Suppressor macrophage treated with lipopolysaccharide for 4 hours (primary cell): ENCODE results near the gene ACVR1C.

Source experiments
- DNase-seq: peaks from one replicate; pipeline ENCODE4 v3.0.0-alpha.2; 2020

Gene ACVR1C

DNA sequence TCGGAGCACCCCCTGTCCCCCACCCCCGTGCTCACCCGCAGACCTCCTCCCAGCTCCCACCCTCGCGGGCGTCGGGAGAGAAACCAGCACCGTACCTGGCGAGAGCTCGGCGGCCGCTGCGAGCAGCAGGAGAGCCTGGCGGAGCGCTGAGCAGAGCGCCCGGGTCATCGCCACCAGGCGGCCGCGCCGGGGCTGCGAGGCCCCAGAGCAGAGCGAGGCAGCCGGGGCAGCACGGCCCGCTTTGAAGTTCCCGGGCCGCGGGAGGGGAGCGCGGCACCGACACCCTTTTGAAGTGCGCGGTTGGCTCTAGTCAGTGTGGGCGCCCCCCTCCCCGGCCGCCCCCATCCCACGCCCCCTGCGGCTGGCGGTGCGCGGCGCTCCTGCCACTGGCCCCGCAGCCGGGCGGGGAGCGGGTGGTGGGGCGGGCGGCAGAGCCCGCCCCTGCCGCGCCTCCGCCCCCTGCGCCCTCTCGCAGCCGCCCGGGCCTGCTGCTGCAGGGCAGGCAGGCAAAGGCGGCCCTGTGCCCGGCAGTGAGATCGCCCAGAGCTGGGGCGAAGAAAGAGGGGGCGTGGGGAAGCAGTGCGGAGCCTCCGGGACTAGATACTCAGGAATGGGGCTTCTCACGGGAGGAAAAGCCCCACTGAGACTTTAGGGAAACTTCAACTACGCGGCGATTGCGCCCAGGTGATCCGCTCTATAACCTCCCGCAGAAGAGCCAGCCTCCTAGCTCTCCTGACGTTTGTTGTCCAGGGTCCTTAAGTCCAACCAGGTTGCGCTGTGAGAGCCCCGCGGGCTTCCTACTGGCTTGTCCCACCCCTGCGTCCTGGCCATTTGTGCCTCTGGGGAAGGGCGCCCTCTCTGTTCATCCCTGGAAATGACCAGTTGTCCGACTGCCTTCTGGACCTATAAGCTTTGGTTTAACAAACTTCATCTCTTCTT, at the start of gene ACVR1C:
Gene ACVR1C, minus strand, starts transcription at position 388 of the 939 bp plus-strand sequence. Its CDS starts 220 bp downstream, at position 168.
- DNase-seq, result peak; percentile 61

DNA sequence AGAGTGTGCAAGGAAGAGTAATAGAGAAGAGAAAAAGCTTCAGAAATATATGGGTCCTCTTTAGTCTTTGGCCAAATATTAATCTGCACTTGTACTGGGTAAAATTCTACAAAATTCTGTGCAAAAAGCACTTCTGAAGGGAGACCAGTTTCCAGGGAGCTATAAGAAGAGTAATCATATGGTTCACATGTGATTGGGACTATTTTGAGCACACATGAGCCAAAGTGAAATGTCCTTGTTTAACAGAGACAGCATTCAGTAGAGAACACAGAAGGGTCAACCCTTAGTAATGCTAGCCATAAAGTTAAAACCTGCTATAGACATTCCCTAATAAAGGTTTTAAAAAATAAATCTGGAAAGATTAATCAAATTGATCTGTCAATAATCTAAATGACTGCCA, 49.3 kb upstream of the ACVR1C start:
- DNase-seq, result no peak

DNA sequence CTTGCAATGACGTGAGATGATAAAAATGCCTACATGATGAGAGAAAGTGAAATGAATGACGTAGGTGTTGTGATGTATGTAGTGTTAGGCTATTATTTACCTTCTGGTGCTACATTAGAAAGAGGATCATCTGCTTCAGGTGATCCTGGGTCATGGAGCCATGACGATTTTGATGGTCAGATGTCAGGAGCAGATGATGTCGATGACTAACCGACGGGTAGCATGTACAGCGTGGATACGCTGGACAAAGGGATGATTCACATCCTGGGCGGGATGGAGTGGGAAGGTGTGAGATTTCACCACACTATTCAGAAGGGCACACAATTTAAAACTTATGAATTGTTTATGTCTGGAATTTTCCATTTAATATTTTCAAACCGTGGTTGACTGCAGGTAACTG, 43.5 kb upstream of the ACVR1C start:
- no peak for DNase-seq

DNA sequence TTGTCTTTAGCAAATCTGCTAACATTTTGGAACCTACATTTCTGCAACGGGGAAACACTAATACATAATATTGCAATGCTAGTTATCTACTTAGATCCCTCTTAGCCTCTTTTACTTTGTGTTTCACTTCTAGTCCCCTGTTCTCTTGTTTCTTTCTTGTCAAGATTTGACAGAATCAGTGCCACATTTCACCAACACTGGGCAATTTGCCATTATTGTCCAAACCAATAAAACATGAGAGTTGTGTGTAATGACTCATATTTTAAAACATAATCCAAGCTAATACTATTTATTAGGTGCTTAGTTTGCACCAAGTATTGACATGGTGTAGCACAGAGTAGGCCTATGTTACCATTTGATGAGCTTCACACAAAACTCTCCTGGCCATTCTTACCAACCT, 33.7 kb upstream of the ACVR1C start:
- no peak for DNase-seq

DNA sequence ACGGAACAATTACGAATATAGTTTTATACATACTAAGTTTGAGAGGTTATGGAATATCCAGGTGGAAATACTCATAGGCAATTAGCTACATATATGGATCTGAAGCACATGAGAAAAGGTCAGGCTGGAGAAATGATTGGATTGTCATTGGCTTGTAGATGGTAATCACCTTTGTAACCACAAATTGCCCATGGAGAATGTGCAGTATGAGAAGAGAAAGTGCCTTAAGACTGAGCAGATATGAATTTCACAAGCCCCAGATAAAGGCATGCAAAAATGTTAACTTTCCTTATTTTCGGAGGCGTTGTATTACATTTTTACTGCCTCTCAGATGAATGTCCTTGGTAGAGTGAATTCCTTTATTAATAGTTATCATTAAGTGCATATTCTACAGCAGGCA, 33.1 kb upstream of the ACVR1C start:
- DNase-seq, result no peak

DNA sequence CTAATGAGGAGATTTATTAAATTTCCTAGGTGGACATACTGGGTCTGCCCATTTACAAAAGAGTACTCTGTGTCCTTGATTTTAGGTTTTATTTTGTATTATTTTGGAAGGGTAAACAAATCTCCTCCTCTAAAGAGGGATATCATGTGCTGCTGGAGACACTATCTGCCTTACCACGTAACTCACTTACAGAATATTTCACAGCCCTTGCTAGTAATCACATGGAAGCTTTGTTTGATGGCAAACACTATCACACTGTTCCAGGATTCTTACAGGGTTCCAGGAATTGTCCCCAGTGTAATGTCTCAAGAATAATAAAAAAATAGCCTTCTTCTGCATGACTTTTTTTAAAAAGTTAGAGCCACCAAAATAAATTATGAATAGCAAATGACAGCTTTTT, 29.2 kb upstream of the ACVR1C start:
- no peak for DNase-seq

DNA sequence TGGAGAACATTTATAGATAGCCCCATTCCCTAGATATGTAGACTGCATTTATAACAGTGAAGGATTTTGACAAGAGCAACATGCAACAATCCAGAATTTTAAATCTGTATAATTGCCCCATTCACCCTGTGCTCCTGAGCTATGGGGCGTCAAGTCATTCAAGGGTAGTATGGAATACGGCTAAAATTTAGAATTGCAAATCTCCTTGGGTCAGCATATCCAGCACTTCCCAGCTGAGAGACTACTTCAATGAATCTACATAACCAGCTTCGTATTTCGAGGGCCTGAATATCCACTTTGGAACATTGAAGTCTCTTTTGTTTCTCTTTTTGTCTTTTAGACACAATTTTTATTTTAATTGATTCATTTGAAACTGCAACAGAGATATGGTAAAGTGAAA, 28.4 kb upstream of the ACVR1C start:
- DNase-seq, result no peak

DNA sequence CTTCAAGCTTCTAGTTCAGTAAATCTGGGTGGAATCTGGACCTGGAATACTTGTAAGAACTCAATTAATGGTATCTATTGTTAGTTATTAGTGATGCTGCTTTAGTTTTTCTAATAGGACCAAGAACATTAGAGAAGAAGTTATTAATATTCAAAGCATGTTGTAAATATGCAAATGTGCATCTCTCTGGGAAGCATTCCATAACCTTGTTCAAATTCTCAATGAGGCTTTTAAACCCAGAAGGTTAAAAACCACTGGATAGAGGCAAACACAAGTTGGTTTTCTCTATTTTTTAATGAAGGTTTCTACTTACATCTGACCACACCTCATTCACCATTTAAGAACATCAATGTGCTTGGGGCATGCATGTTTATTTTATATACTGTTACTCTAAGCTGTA, 16.1 kb upstream of the ACVR1C start:
- no peak for DNase-seq

DNA sequence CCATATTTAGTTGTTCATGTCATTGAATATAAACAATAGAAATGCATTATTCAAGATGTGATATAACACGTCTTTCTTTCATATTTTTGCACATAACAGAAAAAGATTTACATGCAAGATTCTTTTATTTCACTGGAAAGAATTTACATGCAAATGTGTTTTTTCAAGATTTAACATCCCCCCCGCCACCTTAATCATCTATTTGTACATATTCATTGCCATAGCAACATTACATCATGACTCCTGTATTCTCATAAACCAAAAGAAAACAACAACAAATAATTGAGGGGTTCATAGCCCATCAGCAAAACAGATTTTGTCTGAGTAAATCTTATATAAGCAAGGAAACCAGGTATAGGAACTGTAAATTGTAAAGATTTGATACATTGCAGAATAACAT, 3.2 kb upstream of the ACVR1C start:
- DNase-seq, result no peak

DNA sequence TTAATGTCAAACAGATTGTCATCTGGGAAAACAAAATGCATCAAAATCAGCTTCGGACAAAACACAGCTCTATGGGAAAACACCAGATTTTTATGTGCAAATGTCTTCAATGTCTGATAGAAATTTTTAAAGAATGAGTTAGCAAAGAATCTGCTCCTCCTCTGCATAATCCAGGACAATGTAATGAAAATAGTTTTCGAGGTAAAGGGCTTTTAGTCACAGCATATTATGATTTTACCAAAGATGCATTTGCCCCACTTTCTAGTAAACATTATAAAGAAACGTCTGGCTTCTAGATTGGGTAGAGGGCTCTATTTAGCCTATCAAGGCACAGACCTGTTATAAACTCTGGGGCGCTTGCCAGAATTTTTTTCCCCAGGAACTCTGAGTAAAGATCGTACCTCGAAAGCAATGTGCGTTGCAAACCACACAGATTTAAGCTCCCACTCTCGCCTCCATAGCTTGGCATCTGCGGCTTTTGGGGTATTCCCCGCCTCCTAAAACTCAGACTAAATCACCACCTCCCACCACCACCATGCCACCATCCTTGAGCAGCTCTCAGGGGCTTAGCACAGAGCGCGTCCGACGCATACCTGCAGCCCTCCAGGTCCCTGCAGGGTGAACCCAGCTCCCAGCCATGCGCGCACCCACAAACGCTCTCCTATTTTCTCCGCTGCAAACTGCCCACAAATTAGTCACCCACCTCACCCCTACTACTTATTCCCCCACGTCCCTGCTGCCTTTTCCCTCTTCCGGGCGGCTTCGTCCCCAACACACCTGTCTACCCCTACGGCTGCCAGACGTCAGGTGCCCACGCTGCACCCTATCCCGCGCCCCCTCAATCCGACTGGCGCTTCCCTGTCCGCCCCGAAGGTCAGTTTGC, 829 bp downstream of the ACVR1C start:
- DNase-seq, result no peak

DNA sequence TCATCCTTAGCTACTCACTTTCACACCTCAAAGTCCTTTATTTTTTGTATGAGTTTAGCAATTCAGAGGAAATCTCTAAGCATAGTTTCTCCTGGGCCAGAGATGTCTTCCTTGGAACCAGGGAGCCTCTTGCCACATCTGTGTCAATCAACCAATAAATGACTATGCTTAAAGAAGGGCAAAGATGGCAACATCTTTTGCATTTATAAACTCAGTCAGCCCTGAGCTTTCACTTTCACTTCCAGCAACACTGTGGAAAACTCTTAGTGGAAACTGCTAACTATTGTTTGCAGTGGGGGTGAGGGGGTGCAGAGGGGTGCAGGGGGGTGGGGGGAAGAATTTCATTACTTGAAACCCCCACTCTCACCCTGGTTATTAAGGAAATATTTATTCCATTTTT, 3.4 kb downstream of the ACVR1C start:
- DNase-seq, result peak; percentile 46

DNA sequence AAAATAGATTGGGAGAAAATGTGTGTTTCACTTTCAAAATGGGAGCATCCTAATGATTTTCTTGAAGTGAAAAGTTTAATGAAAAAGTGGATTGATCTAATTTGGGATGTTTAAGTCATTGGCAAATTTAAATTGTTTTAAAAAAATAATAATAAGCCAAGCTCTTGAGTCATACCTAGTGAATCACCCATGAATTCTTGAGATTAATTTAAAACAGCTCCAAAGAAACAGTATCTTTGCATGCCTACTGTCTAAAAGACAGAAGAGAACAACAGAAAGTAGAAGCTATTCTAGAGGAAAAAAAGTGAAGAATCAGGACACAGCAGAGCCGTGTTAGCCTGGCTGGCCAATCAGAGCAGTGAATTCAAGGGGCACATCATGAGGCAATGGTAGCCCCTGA, 7.7 kb downstream of the ACVR1C start:
- DNase-seq, result no peak

DNA sequence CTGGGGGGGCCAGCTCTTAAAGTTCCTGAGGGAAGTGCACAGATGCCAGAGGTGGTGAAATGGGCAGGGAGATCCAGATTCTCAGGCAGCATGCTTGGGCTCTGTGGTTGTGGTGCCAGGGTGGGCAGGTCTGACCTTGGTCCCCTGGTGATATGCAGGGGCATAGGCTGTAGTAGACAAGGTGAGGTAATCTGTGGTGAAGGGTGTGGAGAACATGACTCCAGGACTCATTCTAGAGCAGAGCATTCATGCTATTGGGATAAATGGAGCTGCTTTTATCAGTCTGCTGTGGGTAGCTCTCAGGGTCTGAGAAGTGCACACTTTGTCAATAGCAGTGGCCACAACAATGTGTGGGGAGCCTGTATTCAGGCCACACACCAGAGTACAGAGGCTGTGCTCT, 16.9 kb downstream of the ACVR1C start:
- DNase-seq, result no peak

DNA sequence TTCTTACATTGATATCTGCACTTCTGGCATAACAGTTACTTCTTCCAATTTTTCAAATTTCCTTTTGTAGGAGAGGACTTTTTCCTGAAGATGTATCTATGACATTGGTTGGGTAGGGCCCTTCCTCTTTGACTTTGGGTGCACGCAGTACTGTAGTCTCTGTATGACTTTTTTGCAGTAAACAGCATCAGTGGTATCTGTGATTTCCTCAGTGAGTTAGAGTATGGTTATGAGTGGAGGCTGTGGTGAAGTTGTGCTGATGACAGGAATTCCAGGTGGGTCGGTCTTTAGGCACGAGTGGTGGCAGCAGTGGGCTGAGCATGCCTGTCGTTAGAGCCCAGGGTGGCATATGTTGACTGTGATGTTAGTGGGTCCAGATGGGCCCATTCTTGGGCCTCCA, 17.6 kb downstream of the ACVR1C start:
- DNase-seq, result no peak

DNA sequence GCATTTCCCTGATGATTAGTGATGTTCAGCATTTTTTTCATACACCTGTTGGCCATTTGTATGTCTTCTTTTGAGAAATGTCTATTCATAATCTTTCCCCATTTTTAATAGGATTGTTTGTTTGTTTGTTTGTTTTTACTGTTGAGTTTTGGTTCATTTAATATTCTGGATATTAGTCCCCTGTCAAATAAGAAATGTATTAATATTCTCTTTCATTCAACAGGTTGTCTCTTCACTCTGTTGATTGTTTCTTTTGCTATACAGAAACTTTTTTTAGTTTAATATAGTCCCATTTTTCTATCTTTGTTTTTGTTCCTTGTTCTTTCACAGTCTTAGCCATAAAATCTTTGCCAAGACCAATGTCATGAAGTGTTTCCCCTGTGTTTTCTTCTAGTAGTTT, 22.1 kb downstream of the ACVR1C start:
- DNase-seq, result no peak

DNA sequence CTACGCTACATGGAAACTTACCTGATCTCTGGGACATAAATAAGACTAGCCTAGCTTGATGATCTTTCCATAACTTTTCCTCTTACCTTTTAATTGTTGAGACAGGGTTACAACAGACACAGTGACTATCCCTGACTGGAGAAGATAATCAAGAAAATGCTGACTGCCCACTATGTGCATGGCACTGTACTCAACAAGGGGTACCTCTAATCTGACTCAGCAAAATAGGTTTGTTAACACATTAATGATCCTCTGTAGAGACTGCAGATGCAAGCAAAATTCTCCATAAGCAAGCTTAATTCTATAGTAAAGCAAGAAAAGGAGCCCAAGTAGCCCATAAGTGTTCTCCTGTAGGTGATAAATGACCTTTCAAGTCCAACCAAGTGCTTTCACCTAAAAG, 25.5 kb downstream of the ACVR1C start:
- DNase-seq, result no peak

DNA sequence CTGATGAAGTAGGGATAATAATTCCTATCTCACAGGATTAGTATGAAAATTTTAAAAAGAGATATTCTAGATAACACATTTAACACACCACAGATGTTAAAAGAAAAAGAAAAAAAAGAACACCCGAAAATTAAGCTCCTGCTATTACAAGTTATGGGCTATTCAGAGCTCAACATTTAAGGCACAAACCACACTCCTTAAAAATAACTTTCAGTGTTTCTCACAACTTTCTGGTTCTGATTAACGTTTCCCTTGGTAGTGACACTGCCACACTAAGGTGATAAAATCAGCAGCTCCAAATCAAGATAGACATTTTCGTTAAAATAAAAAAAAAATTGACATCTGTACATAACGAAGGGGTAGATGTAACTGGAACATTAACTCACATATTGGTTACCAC, 26.9 kb downstream of the ACVR1C start:
- DNase-seq, result no peak

DNA sequence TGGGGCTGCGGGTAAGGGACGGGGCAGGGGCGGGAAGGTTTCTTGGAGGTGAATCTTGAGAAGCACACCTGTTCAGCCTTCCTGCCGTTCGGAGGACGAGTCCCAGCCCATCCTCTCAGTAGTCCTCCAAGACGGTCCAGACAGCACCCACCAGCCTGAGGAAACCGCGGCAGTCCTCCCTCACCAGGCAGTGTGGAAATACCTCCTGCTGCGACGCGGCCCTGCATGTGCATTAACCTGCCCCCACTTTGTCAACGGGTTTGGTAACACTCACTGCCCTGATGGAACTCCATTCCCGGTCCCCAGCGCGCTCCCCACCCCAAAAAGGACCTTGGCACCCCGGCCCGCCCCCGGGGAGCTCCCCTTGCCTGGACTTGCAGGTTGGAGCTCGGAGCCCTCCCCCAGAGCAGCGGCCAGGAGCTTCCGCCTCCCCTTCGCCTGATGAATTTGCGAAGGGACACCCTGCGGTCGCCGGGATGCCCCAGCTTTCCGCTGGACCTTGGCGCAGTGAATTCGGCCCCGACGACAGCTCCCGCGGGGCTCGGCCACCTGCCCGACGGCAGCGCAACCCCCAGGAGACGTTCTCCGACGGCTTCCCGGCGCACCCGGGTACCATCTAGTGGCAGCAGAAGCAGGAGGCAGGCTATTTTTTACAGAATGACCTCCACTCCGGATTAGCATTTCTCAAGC, 31.5 kb downstream of the ACVR1C start:
- DNase-seq, result peak; percentile 35

DNA sequence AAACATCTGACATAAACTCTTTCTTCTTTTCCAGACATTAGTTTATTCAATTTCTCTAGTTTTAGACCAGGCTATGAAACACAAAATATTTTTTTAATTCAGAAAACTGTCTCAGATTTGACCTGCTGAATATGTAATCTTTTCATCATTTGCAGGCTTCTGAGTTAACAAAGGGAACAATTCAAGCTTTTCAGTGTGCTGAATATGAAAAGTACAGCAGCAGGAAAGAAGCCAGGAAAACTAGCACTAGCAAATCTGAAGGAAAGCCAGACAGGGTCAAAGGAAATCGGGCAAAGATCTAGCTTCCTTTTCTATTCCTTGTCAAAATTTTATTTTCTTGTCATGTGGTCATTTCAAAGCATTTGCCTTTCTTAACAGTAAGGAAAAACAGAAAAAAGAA, 35.3 kb downstream of the ACVR1C start:
- no peak for DNase-seq

DNA sequence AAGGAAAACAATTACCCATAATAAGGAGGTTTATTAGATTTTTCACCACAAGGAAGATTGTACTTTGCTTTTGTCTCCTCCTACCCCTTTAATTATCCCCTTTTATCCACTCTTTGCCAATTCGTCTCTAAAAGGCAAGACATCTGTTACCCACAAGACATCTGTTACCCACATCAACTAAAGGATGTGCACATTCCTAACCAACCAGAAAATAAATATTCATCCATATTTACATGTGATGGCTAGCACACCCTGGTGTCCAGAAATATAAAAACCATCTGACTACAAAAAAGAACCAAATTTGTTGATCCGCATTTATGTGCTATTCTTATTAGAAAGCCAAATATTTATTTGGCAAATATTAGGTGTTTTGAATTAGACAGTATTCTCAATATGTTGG, 35.7 kb downstream of the ACVR1C start:
- peak; percentile 12 for DNase-seq

DNA sequence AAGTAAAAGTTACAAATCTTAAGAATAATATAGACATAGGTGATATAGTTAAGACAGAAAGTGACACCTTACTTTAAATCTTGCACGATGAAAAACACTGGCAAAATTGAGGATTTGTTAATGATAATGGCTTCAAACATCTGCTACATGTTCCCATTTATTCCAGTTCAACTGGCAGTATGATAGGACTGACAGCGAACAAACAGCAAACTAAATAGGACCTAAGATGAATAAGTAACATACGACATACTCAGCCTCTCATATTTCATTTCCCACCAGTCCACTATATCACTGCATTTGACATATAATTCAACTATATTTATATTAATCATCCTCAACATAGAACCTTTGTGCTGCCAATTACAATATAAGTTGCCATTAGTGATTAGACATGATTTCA, 36.3 kb downstream of the ACVR1C start:
- DNase-seq, result no peak

DNA sequence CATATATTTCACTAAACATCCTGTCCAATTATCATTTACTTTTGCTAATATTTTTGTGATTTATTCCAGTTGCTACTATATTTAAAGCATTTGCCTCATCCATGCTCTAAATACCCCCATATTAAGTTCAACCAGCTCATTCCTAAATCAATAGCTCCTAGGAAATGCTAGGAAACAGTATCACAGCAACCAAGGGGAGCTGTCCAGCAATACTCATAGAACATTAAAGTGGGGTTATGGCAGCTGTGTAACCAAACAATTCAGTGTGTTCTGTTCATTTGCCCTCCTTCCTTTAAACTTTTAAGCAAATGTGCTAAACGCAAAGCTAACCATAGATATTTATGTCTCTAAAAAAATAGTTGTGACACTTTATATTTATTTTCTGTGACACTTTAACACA, 41.1 kb downstream of the ACVR1C start:
- no peak for DNase-seq

DNA sequence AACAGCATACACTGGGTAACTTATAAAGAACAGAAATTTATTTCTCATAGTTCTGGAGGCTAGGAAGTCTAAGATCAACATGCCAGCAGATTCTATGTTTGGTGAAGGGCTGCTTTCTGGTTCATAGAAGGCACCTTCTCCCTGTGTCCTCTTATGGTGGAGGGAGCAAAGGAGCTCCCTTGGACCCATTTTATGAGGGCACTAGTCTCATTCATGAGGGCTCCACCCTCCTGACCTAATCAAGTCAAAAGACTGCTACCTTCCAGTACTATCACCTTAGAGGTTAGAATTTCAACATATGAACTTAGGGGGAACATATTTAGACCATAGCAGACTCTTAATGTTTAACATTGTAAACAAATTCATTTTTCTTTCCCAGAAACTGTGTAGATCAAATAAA, 54.5 kb downstream of the ACVR1C start:
- no peak for DNase-seq
